Raji (cell line): ENCODE measurements around the gene ATP1A3.

Experiments used
- POLR2A ChIP-seq: IDR thresholded peaks from 2 replicates; pipeline ENCODE4 v1.6.1; 2011; ENCODE audit warnings: low read depth, low read length, control low read depth; ENCODE audit not compliant: insufficient read depth

The ATP1A3 gene

DNA sequence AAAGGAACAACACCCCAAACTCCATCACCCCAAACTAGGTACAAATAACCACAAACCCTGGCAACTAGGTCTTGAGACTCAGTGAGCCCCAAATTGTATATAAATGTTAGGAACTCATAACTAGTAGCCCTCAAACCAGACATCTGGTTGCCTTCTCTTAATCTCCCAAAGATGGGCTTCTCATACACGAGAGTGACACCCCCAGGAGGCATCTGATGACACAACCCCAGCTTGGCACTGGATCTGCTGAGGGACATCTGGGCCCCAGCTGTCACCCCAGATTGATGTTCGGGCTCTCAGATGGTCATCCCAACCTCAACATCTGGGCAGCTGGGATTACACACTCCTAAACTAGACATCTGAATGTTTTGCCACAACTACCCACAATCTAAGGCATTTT lies 49.7 kb downstream of the ATP1A3 start:
- no peak for TF ChIP-seq POLR2A

DNA sequence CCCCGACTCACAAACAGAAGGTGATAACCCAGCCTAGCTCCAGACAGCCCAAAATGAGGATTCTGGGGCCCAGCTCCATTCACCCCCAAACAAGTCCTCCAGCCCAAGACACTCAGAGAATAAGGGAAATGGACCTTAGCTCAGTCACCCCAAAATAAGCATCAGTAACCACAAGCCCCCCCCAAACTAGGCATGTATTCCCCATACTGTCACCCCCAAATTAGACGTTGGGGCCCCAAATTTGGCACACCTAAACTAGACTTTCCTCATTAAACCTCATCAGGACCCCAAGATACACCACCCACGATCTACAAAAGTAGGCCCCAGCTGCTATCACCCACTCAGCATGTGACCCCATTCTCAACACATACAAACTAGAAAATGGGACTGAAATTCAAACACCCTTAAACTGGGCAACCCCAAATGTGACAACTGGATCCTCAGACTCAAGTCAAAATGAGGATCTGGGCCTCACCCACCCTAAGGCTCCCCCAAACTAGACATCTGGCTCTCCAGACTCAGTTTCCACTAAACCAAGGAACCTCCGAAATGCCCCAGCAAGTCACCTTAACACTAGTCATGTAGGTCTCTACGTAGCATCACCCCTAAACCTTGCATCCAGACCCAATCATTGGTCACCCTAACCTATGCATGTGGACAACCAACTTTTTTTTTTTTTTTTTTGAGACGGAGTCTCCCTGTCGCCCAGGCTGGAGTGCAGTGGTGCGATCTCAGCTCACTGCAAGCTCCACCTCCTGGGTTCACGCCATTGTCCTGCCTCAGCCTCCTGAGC lies 52.4 kb downstream of the ATP1A3 start:
- TF ChIP-seq POLR2A = no peak

DNA sequence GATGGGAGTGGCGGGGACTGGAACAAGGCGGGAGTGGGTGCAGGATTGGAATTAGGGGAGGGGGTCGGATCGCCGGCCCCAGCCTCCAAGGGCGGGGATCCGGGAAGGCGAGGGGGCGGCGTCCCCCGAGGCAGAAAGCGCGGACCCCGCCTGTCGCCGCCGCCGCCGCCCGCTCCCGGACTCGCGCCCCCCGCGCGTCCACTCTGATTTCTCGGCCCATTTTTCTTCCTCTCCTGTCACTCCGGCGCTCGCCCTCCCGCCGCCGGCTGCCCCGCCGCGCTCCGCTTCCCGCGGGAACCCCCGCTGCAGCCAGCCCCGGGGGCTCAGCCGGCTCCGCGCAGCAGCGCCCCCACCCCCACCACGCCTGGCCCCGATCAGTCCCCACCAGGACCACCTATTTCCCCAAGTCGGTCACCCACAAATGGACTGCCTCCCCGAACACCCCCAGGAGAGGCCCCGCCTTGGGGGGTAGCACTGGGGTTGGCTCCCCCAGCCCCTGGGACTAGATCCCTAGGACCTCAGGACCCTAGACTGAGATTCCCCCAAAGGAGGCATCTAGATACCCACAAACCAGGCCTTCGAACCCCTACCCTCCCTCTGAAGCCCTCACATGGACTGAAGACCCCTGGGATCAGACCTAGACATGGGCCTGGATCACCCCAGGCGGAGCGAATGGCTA lies 53.2 kb downstream of the ATP1A3 start:
- 0 out of 2 replicates have a peak, but pooled peaks have one; percentile 21 for TF ChIP-seq POLR2A

DNA sequence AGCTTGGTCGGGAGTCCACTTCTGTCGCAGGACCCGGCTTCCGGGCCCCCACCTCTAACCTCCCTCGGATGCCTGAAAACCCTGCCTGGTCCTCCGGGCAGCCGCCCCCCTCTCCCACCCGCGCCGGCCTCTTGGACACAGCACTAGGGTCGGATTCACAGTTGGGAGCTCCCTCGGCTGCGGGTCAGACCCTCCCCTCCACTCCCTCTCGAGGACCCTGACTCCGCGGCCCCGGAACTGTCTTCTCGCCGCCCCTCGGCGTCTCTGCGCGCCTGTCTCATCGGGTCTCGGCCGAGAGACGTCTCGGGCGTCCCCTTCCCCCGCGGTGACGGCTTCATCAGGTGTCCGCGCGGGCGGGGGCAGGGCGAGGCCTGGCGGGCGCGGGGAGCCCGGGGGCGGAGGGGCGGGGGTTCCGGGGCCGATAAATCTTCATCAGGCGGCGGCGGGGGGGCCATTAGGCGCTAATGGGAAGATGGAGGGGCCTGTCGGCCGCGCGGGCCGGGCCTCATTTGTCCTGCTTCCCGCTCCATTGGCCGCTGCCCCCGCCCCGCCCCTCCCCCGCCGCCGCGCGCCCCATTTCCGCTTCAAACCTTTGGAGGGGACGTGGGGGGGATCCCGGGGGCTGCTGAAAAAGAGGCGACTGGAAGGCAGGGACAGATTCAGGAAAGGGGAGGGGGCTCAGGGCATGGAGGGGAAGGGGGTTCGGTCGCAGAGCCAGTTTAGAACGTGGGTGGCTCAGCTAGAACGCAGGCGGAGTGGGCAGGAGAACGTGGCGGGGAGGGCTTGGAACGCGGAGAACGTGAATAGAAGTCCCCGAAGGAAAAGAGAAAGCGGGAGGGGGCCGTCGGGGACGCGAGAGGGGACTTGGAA lies 53.9 kb downstream of the ATP1A3 start:
- peak; percentile 41; the same call in 1 of the 2 replicates for TF ChIP-seq POLR2A

DNA sequence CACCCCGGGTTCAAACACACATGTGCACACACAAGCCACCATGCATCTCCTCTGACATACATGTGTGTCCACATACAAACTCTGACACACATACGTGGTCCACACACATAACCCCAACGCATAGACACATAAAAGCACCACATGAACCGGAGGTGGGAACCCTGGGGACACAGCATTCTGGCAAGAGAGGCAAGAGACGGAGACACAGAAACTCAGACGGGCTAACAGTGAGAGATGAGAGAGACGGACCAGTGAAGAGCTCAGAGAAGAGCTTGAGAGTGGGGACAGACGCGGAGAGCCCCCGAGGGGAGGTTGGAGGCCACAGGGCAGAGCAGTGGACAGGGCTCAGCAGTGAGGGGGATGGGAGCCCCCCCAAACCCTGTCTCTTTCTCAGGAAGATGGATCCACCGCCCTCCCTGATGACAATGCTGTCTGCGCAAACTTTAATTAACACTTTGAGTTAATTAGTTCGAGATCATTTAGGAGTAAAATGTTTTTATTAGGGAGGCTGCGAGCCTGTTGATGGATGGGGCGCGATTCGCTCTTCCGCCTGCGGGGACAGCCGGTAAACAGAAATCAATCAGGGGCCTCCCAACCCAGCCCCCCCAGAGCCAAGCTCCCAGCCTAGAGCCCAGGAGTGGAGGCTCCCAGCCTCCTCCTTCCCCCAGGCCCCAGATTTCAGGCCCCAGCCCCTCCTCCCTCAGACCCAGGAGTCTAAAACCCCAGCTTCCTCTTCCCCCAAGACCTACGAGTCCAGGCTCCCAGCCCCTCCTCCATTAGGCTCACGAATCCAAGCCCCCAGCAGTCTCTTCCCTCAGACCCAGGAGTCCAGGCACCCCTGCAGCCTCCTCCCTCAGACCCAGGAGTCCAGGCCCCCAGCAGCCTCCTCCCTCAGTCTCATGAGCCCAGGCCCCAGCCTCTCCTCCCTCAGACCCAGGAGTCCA lies 56.2 kb downstream of the ATP1A3 start:
- TF ChIP-seq POLR2A = peak; percentile 44

DNA sequence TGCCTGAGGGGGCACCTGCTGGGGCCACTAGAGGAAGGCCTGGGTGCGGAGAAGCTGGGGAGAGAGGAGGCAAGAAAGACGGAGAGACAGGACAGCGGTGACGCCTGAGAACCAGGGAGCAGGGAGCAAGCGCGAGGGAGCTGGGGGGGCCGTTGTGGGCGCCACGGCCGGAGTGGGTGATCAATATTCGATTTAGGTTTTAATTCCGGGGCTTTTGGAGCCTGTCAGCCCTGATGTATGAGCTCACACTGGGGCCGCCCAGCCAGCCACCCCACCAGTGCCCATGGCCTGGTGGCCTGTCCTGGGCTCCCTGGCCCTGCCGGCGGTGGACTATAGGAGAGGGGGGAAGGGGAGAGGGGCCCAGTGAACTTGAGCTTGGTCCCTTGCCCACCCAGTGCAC lies 57.1 kb downstream of the ATP1A3 start:
- no peak for TF ChIP-seq POLR2A

DNA sequence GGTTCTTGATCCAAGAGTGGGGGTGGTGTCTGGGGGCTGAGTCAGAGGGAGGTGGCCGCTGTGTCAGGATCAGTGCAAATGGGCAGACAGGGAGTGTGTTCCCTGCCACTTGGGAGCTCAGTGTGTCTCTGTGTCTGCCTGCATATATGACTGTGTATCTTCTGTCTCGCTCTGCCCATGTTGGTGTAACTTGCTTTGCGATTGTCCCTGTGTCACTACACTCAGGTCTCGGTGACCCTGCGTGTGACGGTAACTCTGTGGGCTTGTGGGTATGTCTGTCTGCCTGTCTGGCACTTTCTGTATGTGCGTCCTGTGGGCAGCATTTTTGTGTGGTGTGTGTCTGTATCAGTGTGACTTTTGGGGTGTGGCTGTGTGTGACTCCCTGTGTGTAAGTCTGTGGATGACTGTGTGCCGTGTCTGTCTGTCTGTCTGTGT lies 57.6 kb downstream of the ATP1A3 start:
- TF ChIP-seq POLR2A = no peak

DNA sequence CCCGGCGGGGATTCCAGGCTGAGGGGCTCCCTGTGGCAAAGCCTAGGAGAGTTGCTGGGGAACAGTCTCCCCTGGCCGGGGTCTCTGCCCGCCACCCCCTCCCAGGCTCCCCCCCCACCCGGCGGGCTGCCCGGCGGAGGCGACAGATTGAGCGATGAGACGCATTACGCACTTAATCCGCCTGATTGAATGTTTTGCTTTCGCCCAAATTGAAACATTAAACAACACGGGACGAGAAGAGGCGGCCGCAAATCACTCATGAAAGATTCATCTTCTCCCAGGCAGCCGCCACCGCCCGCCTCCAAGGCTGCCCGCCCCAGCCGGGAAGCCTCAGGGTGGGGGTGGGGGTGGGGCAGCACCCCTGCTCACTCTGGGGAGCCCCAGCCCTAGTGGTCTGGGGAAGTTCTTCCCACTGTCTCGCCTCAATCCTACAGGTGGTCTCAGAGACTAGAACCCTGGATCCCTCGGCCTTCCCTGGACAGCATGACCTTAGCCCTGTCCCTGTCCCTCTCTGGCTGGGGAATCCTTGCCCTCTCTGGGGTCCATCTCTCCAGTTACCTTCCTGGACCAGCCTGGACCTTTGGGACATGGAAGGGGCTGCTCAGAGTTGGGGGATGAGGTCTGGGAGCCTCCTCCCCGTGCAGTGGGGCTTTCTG lies 58.1 kb downstream of the ATP1A3 start:
- no peak for TF ChIP-seq POLR2A

DNA sequence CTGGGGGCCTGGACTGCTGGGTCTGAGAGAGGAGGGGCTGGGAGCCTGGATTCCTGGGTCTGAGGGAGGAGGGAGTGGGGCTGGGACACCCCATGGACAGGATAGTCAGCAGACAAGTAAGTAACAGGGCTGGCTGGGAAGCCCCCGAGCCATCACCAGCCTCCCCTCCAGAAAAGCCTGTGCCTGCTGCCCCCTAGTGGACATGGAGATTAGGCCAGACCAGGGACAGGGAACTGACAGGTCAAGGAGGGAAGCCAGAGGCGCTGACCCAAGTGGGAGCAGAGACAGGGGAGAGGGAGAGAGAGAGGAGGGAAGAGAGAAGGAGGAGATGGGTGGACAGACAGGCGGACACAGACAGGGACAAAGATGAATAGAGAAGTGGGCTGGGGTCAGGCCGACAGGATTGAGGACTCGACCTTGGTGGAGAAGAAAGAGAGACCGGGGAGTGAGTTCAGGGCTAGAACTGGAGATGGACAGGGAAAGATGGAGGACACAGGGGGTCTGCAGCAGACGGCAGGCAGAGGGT lies 59.1 kb downstream of the ATP1A3 start:
- 0 out of 2 replicates have a peak, but pooled peaks have one; percentile 13 for TF ChIP-seq POLR2A

DNA sequence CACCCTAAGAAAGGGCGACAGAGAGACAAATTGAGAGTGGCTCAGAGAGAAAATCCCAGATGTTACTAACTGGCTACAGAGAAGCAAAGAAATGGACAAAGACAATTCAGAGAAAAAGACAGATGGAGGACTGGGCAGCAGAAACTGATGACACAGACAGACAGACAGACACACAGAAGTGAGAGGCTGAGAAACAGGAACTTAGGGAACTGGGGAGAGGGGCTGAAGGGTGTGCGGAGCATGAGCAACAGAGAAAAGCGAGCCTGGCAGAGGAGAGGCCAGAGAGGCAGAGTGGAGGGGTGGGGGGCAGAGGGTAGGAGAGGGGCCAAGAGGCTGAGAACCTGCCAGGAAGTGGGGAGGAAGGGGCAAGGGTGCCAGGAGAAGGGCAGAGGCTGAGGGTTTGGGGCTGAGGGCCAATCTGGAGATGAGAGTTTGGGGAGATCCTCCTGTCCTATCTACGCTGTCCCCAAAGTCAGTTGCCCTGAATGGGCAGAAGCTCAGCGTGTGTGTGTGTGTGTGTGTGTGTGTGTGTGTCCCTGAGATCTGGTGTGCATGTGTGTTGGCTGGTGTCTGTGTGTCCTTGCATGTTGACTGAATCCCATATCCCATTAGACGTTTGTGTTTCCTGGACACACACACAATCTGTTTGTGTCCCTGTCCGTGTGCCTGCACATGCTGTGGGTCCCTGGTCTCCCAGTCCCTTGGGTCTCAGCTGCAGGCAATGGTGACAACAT lies 60.2 kb downstream of the ATP1A3 start:
- TF ChIP-seq POLR2A = no peak

DNA sequence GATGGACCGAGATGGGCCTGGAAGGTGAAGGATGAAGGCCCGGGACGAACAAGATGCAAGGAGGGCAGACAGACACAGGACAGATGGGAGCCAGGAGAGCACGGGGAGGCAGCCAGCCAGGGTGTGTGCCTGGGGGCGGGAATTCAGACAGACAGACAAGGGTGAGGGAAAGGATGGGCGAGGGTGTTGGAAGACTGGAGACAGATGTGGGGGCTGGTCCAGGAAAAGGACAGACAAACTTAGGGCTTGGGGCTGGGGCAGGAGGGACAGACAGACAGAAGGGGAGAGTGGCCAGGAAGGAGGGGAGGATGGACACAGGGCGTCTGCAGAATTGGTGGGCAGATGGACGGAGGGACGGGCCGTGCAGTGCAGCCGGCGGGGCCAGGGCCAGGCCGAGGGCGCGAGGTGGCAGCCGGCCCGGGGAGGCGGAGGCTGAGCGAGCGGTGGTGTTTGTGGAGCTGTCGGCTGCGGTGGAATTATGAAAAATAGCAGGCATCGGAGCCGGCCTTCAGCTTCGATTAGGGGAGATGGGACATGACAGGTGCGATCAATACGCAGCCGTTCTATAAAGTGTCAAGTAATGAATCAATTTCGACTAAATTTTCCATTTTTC lies 61.2 kb downstream of the ATP1A3 start:
- no peak for TF ChIP-seq POLR2A

DNA sequence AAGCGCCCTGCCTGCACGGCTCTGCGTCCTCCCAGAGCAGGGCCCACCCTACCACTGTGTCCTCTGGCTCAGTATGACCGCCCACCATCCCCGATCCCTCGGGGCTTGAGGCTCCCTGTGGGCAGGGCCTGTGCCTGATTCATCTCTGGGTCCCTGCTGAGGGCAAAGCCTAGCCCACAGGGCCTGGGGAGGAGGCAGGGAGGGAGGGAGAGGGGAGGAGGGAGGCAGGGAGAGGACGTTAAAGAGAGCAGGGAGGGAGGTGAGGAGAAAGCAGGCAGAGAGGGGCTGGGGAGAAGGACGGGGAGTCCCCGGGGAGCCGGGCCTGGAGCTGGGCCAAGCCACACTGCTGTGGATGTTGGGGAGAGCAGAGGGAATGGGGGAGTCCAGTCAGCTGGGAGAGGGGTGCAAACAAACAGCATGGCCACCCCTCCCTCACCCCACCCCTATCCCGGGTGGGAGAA lies 61.7 kb downstream of the ATP1A3 start:
- no peak for TF ChIP-seq POLR2A
